ENCODE results near the gene LYPLAL1.

Gene LYPLAL1

DNA sequence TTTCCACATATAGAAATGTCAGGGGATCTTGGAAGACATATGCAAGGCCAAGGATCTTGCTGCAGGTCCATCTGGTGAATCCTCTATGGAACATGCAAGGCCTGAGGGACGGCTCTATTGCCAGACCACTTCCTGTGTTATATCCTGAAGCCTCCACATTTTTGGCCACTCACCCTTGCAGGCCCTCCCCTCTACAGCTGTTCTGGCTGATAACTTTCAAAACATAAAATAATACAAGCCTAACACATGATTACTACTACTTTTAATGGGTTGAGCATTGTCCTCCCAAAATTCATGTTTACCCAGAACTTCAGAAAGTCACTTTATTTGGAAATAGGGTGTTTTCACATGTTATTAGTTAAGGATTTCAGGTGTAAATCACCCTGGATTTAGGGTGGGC, 18.5 kb upstream of the LYPLAL1 start:
- DNase-seq, result no peak
- Histone ChIP-seq H3K9me3 (no peaks in the 10 kb centered on the region), H3K4me3 (ENCODE audit: low read depth, low read length) (no peak overlapping the region), H3K4me1 (no peaks in the 10 kb centered on the region), H3K36me3 (no peaks in the 10 kb centered on the region), H3K27me3 (peaks cover 8% of the 10 kb centered on the region)
- TF ChIP-seq, protein P1, sequence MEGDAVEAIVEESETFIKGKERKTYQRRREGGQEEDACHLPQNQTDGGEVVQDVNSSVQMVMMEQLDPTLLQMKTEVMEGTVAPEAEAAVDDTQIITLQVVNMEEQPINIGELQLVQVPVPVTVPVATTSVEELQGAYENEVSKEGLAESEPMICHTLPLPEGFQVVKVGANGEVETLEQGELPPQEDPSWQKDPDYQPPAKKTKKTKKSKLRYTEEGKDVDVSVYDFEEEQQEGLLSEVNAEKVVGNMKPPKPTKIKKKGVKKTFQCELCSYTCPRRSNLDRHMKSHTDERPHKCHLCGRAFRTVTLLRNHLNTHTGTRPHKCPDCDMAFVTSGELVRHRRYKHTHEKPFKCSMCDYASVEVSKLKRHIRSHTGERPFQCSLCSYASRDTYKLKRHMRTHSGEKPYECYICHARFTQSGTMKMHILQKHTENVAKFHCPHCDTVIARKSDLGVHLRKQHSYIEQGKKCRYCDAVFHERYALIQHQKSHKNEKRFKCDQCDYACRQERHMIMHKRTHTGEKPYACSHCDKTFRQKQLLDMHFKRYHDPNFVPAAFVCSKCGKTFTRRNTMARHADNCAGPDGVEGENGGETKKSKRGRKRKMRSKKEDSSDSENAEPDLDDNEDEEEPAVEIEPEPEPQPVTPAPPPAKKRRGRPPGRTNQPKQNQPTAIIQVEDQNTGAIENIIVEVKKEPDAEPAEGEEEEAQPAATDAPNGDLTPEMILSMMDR (IDR thresholded peaks at IDR 0.05; ENCODE audit: low read depth, low read length), result no peak

DNA sequence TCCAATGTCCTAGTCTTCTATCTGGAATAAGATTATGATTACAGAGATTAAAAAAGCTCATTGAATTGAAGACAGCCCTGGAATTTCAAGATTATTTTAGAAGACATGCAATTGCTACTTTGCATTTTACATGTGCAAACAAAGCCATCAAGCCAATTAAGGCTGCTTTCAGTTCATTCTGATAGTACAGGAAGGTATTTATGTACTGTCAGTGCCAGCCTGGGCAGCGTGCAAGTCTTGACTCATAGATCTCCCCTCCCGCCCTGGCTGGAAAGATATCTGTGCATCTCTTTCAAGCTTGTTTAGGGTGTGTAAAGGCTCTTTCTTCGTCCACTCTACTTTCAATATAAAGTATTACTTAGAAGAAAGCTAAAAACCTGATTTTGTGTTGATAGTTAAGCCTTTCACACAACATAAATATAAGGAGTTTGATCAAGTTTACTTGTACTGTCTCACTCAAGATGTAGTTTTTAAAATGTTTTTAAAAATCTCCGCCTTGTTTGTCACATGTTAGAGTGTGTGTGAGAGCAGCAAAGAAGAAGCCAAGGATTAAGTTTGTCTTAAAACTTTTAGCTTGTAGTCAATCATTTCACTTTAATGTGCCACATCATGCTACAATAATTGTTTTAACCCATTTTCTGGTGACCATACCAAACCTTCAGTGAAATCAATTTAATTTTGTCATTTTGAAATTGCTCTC, 13.6 kb upstream of the LYPLAL1 start:
- Histone ChIP-seq H3K36me3 (no peaks in the 10 kb centered on the region), H3K4me3 (ENCODE audit: low read depth, low read length) (no peak overlapping the region), H3K4me1 (no peaks in the 10 kb centered on the region), H3K27me3 (peaks cover 8% of the 10 kb centered on the region), H3K9me3 (no peaks in the 10 kb centered on the region)
- TF ChIP-seq, protein P1 (IDR thresholded peaks at IDR 0.05; ENCODE audit: low read depth, low read length), result no peak
- no peak for DNase-seq

DNA sequence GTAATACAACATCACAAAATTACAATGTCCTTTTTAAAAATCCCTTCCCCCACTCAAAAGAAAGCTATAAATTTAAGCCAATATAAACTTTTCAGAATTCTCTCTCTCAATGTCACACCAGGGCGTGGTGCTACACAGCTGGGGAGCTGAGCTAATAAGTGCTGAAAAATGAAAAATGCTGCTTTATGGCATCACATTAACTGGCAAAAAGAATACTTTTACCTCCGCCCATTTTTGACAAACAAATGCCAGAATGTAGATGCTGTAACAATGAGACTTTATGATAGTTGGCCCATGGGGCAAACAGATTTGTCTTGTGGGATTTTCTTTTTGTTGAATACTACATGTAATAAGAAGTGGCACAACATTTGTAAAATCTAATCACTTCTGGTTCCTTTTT, 12.7 kb upstream of the LYPLAL1 start:
- Histone ChIP-seq H3K36me3 (no peaks in the 10 kb centered on the region), H3K4me1 (no peaks in the 10 kb centered on the region), H3K4me3 (ENCODE audit: low read depth, low read length) (no peak overlapping the region), H3K27me3 (peaks cover 10% of the 10 kb centered on the region), H3K9me3 (no peaks in the 10 kb centered on the region)
- TF ChIP-seq, protein P1 (IDR thresholded peaks at IDR 0.05; ENCODE audit: low read depth, low read length), result no peak
- DNase-seq, result no peak

DNA sequence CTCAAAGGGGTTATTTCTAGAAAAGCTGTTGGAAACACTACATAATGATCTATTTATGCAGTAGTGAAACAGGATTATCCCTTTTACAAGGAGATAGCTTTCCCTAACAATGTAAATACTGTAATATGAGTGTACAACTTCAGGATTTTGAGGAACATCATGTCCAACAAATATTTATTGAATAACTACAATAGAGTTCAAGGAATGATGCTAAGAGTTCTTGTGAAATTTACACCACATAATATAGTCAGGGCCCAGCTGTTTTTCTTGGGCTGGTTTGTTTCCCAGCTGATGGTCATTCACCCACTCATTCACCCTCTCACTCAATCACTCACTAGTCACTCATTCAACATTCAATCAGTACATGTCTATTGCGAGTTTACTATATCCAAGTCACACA, 12.3 kb upstream of the LYPLAL1 start:
- H3K4me3 ChIP-seq (ENCODE audit: low read depth, low read length), result no peak overlapping the region
- DNase-seq, result no peak
- H3K4me1 ChIP-seq, result no peaks in the 10 kb centered on the region
- TF ChIP-seq, protein P1 (IDR thresholded peaks at IDR 0.05; ENCODE audit: low read depth, low read length), result no peak
- no peaks in the 10 kb centered on the region for H3K36me3 ChIP-seq
- H3K9me3 ChIP-seq, result no peaks in the 10 kb centered on the region
- H3K27me3 ChIP-seq, result peaks cover 10% of the 10 kb centered on the region

DNA sequence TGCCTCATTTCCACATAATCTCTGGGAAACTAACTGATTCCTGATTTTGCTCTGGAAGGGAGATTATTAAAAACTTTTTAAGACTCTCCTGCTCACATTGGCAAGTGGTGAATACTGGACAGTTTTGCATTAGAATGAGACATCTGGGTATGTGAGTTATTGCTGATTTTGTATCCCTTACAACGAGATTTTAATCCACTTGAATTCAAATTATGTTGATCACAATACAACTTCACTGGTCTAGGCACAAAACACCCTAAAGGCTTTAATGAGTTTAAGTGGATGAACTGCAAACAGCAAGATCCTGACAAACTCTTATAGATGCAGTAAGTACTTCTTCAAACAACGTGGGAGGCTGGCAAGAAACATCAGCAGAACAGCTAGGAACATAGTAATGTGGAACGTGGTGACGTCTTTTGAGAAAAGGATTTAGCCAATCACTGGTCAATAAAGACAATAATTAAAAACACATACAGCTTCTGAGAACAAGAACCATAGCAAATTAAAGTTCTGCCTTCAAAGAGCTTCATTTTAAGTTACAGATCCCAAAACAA, 10.2 kb upstream of the LYPLAL1 start:
- Histone ChIP-seq H3K36me3 (no peaks in the 10 kb centered on the region), H3K4me1 (no peaks in the 10 kb centered on the region), H3K27me3 (peaks cover 7% of the 10 kb centered on the region), H3K9me3 (no peaks in the 10 kb centered on the region), H3K4me3 (ENCODE audit: low read depth, low read length) (no peak overlapping the region)
- TF ChIP-seq, protein P1 (IDR thresholded peaks at IDR 0.05; ENCODE audit: low read depth, low read length), result no peak
- no peak for DNase-seq

DNA sequence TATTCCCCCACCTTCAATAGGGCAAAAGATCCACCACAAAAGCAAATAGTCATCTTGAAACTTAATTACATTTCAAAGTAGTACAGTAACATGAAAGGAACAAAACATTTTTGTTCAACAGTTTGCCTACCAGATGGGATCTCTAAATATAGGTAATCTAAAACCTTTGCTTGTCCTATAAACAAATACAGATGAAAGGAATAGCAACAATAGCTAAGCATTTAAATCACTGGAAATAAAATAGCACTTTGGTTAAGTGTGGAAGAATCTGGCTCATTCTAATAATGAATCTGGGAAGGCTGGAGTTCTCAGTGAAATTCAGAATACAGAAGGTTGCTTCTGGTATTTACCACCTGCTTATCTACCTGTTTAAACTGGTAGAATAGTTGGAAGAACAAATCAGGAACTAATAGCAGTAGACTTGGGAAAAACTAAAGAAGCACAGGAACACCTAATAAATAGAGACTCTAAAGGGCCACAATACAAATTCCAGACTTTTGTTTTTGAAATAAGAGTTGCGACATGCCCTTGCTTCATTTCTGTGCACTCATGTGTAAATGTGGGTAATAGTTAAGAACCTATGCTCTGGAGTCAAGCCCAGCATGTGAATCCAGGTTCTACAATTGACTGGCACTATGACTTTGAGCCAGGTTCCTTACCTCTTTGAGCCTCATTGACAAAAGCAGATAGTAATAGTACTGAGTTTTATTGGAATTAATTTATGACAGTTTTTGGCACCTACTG, 2.3 kb upstream of the LYPLAL1 start:
- H3K9me3 ChIP-seq, result no peaks in the 10 kb centered on the region
- H3K4me3 ChIP-seq (ENCODE audit: low read depth, low read length), result no peak overlapping the region
- TF ChIP-seq, protein P1 (IDR thresholded peaks at IDR 0.05; ENCODE audit: low read depth, low read length), result no peak
- no peaks in the 10 kb centered on the region for H3K27me3 ChIP-seq
- H3K4me1 ChIP-seq, result no peaks in the 10 kb centered on the region
- no peak for DNase-seq
- H3K36me3 ChIP-seq, result no peaks in the 10 kb centered on the region
